SH-SY5Y (cell line): Measurements from ENCODE around the gene DDX27.

Experiments
- GATA2 ChIP-seq: IDR thresholded peaks from 2 replicates; pipeline ENCODE4 v1.6.1; 2011; ENCODE audit warnings: mild to moderate bottlenecking, low read depth, low read length
- GATA3 ChIP-seq: IDR thresholded peaks from 2 replicates; pipeline ENCODE4 v1.6.1; 2011; ENCODE audit warnings: low read depth, mild to moderate bottlenecking, low read length, moderate library complexity

DNA sequence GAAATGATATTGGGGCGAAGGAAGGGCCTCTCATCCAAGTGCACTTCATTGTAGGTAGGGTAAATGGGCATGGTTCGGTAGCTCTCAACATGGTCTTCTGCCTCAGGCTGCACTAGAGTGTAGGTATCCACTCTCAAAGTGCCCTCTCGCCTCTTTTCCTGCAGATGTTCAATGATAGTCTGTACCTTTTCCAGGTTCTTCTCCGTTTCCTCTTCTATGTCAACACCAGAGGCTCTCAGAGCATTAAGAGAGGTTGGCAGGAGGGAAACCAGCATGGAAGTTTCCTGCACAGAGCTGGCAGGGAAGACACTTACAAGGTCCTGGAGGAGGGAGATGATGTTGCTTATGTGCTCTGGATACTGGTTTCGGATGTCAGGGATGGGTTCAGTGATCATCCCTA lies 51.5 kb downstream of the DDX27 start:
- TF ChIP-seq GATA2, result no peak
- TF ChIP-seq GATA3, result no peak
